ENCODE measurements around the gene CFAP300.

CFAP300 gene

GRCh38 chr11:102071497-102072472 is 24.5 kb downstream of the CFAP300 start:
- DNase-seq (ENCODE audit: extremely low read depth in 1 of 2, low read depth in 1 of 2) = no peak

DNA sequence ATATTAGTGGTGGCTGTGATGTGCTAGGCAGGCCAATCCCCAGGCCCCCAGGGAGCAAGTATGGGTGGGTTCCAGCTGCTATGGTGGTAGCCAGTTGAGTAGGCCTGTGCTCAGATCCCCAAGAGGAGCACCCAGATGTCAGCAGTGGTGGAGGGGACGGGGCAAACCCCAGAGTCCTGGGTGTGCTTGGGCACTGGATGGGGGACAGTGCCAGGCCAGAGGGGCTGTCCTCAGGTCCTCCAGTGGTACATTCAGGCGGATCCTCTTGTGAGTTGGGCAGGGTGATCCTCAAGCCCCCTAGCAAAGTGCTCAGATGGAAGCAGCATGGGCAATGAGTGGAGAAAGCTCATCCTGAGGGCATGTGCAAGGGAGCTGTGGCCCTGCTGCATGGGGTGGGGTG is 26.0 kb downstream of the CFAP300 start:
- DNase-seq (ENCODE audit: extremely low read depth in 1 of 2, low read depth in 1 of 2) = no peak

DNA sequence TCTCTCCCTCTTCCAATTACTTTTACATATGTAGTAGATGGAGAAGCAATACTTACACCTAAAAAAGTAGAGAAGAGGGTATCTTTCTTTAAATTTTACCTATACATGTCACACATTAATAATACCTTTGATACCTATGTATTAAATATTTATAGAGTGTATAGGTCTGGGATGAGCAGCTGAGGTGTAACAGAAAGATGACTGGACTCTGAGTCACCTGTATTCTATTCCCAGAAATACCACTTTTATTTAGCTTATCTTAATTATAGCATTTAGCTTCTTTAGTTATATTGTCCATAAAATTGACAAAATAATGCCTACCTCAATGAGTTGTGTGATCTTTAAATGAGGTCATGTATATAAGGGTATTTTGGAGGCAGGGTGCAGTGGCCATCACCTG is 32.4 kb downstream of the CFAP300 start:
- no peak for DNase-seq (ENCODE audit: extremely low read depth in 1 of 2, low read depth in 1 of 2)

DNA sequence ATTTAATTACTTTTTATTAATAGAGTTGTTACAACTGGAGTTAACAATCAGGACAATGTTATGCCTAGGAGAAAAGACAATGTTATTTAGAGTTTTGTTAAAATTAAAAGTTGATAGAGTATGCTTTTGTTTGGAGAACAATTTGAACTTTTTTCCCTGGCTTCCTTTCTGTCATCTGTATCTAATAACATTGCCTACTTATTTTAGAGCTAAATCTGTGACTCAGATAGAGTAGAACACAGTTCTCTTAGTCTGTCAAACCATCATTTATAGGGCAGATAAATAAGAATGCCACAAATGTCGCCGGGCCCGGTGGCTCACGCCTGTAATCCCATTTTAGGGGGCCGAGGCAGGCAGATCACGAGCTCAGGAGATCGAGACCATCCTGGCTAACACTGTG is 34.1 kb downstream of the CFAP300 start:
- no peak for DNase-seq (ENCODE audit: extremely low read depth in 1 of 2, low read depth in 1 of 2)

GRCh38 chr11:102085864-102086551 is 38.8 kb downstream of the CFAP300 start:
- DNase-seq (ENCODE audit: extremely low read depth in 1 of 2, low read depth in 1 of 2) = no peak

DNA sequence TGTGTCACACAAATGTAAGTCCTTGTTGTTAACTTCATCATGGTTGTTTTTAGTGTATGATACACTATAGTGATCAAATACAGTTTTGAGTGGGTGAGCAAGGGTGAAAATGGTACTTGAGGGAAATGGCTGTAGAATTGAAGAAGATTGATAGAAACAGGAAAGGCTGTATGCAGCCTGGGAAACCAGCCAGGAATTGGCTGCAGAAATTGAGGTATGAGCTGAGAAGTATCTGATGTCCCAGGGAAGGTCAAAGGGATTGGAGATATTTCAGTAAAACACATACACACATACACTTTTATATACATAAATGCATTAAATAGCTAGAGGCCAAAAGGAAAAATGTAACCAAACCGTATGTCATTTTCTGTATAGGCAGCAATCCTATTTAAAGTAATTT is 49.9 kb downstream of the CFAP300 start:
- DNase-seq (ENCODE audit: extremely low read depth in 1 of 2, low read depth in 1 of 2) = no peak

GRCh38 chr11:102099755-102100154 is 52.5 kb downstream of the CFAP300 start:
- DNase-seq (ENCODE audit: extremely low read depth in 1 of 2, low read depth in 1 of 2) = no peak

DNA sequence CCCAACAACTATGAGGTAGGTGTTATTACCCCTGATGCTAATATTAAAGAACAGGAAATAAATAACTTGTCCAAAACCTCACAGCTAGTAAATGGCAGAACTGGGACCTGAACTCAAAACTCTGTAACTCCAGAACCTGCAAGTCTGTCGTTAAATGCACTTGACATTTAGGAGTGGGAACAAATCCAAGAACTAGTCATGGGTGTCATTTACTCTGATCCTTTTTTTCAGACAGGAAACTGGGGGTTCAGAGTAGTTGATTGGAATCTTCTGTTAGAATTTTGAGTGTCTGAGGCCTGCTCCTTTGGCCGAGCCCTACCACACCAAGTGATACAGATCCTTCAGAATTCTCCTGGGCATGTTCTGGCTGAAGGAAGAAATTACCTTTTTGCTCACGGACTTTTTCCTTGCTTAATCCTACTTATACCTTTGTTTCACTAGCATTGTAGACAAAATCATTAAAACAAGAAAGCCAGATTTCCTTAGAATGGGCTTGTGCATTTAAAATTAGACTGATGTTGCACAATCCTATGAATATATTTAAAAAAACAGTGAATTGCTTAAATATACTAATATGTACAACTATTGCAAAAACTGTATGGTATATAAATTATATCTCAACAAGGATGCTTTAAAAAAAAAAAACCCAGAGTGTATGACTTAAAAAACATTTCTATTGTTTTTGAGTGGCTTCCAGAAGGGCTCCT is 61.6 kb downstream of the CFAP300 start:
- no peak for DNase-seq (ENCODE audit: extremely low read depth in 1 of 2, low read depth in 1 of 2)

DNA sequence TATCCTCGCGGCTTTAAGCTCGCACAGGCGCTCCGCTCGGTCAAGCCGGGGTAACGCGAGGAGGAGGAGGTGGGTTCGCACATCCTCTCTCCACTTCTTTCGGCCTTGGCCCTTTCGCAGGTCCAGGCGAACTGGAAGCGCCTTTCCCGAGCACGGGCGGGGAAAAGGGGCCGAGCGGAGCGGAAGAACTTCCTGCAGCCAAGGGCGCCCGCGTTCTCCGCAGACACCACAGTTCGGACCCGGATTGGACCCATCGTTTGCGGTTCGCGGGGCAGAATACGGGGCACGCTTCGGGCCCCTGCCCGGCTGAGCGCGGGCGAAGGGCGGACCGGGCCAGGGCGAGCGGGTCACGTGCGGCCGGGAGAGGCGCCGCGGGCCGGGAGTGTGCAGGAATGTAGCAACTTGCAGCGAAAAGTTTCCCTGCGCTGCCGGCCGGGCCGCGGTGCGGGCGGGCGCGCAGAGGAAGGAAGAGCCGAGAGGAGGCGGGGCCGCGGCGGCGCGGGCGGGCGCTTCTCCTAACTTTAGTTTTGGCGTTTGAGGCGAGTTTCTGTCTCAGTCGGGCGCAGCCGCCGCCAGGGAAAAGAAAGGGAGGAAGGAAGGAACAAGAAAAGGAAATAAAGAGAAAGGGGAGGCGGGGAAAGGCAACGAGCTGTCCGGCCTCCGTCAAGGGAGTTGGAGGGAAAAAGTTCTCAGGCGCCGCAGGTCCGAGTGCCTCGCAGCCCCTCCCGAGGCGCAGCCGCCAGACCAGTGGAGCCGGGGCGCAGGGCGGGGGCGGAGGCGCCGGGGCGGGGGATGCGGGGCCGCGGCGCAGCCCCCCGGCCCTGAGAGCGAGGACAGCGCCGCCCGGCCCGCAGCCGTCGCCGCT is 62.9 kb downstream of the CFAP300 start, which contains the start of gene YAP1:
Gene YAP1 (plus strand): TSS at position 552 of the 865 bp plus-strand sequence. CDS start 402 bp downstream, outside the sequence.
- DNase-seq (ENCODE audit: extremely low read depth in 1 of 2, low read depth in 1 of 2) = peak; percentile 30 to 37

GRCh38 chr11:102110761-102111010 is 63.4 kb downstream of the CFAP300 start:
- DNase-seq (ENCODE audit: extremely low read depth in 1 of 2, low read depth in 1 of 2) = no peak

DNA sequence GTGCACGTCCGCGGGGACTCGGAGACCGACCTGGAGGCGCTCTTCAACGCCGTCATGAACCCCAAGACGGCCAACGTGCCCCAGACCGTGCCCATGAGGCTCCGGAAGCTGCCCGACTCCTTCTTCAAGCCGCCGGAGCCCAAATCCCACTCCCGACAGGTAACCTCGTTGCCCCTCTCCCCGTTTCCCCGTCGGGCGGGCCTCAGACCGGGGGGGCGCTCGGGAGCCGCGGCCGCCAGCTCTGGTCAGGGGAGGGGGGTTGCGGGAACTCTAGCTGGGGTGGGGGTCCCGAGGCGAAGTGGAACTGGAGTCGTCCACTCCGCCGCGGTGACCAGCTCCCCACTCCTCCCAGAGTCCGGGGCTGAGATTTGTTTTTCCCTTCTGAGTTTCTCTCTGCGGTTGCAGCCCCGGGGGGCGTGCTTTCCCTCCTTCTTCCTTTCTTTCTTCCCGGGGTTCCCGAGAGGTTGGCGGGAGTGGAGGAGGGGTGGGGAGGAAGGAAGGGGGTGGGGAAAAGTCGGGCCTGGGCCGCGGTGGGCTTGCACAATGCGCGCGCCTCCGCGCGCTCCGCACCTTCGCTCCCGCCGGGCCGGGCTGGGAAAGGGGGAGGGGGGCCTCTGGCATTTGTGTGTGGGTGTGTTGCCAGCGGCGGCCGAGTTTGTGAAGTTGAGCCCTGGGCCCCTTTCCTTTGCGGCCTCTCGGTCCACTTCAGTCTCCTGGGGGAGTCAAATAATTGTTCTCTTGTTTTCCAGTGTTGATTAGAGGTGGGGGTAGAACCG is 64.0 kb downstream of the CFAP300 start:
- no peak for DNase-seq (ENCODE audit: extremely low read depth in 1 of 2, low read depth in 1 of 2)

DNA sequence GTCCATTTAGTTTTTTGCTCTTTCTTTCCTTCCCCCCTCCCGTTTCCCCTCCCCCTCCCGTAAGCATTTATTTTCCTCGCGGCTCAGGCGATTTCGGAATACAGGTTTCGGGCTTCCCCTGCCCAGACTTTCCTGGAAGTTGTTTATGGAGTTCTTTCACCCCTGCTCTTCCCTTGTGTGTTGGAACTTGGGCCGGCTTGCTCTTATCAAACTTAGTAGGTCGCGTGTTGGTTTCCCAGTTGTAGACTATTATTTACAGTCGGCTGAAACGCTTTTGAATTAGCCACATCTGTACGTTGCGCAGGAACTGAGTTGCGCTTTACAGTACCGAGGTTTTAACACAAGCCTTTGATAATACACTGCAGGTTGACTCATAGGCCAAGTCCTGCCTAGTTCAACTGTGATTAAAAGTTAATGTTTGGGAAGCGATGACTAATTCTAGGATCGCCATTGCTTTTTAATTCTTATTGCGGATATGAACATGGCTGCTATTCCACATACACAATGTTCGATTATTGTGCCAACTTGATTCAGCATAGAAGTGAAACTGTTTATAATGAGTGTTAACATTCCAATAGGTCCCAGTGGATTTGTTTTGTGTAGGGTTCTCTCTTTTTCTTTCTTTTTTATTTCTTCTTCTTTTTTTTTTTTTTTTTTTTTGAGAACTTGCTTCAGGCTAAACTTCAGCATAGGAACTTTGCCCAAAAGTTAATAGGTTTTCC is 64.7 kb downstream of the CFAP300 start:
- no peak for DNase-seq (ENCODE audit: extremely low read depth in 1 of 2, low read depth in 1 of 2)

- DNase-seq (ENCODE audit: extremely low read depth in 1 of 2, low read depth in 1 of 2) = no peak
Observed at GRCh38 chr11:102112509-102112821, 65.2 kb downstream of the CFAP300 start.

DNA sequence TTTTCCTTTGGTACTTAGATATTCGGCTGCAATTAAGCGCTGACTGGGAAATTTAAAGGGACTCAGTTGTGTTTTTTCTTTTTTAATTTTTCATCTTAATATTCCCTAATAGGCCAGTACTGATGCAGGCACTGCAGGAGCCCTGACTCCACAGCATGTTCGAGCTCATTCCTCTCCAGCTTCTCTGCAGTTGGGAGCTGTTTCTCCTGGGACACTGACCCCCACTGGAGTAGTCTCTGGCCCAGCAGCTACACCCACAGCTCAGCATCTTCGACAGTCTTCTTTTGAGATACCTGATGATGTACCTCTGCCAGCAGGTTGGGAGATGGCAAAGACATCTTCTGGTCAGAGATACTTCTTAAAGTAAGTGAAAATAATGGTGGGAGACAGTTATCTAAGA is 66.8 kb downstream of the CFAP300 start:
- no peak for DNase-seq (ENCODE audit: extremely low read depth in 1 of 2, low read depth in 1 of 2)

GRCh38 chr11:102115557-102115956 is 68.3 kb downstream of the CFAP300 start:
- no peak for DNase-seq (ENCODE audit: extremely low read depth in 1 of 2, low read depth in 1 of 2)

- DNase-seq (ENCODE audit: extremely low read depth in 1 of 2, low read depth in 1 of 2) = no peak
Observed at GRCh38 chr11:102116453-102117205, 69.4 kb downstream of the CFAP300 start.

- no peak for DNase-seq (ENCODE audit: extremely low read depth in 1 of 2, low read depth in 1 of 2)
Observed at GRCh38 chr11:102117472-102118113, 70.4 kb downstream of the CFAP300 start.

DNA sequence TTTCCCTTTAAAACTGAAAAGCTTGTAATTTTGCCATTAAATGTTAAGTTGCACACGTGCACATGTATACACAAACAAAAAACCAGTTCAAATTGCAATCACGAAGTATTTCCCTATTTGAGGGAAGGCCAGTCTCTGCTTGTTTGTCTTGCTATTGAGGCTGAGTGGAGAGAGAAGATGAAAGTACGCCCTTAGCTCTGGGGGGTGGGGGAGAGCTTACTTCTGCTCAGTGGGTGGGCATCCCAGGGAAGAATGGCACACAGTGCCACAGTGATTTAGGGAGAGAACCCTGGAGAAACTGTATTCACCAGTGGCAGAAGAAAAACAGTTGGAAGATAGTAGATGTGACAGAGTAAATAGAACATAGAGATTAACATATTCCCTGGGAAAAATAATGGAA is 71.7 kb downstream of the CFAP300 start:
- DNase-seq (ENCODE audit: extremely low read depth in 1 of 2, low read depth in 1 of 2) = no peak
